GM12873 (cell line): ENCODE measurements around the gene MED13L.

Experiments
- TF ChIP-seq, protein P1 (sequence below): IDR thresholded peaks from 2 replicates; pipeline ENCODE4 v1.5.1; 2012; ENCODE audit warnings: low read depth, mild to moderate bottlenecking, moderate library complexity, low read length, control low read depth; ENCODE audit not compliant: insufficient read depth; ENCODE audit errors: missing control alignments

Gene MED13L

DNA sequence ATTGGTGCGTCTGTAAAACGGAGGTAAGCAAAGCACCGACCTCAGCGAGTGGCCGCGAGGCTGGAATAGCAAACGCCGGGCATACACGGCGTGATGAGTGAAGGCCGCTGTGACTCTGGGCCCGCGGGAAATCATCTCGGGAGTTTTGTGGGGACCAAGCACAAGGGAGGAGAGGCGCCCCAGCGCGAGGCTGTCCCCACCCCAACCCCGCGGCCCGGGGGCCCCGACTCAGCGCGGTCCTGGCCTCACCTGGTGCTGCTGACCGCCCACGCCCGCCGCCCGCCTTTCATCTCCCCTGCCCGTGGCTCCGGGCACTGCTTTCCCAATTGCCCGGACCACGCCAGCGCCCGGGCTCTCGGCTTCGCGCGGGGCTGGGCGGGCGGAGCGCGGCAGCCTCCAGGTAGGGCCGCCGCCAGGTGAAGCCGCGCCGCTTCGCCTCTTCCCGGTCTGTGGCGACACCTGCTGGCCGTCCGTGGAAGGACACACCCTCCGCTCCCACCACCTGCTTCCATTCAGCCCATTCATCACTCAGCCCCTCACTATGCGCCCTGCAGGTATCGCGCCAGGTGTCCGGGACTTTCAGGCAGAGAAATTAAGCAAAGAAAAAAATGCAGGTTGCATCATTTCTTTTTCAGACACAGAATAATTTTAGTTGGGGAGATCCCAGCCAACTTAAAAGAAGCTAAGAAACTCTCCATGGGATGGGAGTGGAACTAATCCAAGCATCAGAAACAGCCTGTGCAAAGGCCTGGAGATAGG is 360.4 kb downstream of the MED13L start:
- TF ChIP-seq, protein P1, sequence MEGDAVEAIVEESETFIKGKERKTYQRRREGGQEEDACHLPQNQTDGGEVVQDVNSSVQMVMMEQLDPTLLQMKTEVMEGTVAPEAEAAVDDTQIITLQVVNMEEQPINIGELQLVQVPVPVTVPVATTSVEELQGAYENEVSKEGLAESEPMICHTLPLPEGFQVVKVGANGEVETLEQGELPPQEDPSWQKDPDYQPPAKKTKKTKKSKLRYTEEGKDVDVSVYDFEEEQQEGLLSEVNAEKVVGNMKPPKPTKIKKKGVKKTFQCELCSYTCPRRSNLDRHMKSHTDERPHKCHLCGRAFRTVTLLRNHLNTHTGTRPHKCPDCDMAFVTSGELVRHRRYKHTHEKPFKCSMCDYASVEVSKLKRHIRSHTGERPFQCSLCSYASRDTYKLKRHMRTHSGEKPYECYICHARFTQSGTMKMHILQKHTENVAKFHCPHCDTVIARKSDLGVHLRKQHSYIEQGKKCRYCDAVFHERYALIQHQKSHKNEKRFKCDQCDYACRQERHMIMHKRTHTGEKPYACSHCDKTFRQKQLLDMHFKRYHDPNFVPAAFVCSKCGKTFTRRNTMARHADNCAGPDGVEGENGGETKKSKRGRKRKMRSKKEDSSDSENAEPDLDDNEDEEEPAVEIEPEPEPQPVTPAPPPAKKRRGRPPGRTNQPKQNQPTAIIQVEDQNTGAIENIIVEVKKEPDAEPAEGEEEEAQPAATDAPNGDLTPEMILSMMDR: peak; percentile 91

DNA sequence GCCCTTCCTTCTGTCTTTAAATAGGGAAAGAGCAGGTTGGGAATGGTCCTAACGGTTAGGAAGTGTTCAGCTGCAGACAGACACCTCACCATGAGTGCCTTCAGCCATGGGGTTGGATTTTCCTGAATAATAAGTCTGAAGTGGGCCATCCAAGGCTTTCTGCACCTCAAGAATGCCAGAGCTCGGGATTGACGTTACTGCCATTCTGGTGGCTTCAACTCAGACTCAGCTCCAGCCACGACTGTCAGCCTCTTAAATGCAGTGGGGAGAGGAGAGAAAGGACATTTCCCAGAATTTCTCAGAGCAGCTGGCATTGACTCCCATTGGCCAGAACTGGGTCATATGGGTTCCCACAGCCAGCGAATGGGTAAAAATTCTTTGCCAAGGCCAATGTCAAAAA is 363.4 kb downstream of the MED13L start:
- TF ChIP-seq, protein P1: no peak

- TF ChIP-seq, protein P1: no peak
Observed at GRCh38 chr12:115912440-115912839, 365.1 kb downstream of the MED13L start.

DNA sequence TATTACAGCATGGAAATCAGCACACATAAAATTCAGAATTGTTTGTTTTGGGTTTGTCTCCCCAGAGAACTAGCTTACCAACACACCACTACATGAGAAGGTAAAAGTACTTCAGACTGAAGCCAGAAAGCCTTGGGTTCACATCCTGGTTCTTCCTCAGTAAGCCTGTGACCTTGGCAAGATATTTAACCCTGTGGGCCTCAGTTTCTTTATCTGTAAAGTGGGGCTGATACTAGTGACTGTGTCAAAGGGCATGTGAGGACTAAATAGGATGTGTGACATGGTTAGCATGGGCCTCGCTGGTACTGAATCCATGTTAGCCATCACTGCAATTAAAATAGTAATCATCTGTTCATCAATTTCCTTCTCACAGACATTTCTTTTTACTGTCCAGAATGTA is 366.1 kb downstream of the MED13L start:
- TF ChIP-seq, protein P1: no peak

GRCh38 chr12:115910057-115910456 is 367.4 kb downstream of the MED13L start:
- TF ChIP-seq, protein P1: no peak
